Limb (tissue), 2 donors: ENCODE measurements around the gene PPM1K.
"Not testable (repeated sequence)": the region's sequence is repeated elsewhere in the genome, so short reads cannot be mapped to it uniquely, and the experiment has no call there.

Experiments
- DNase-seq, 2 donors: peaks; one replicate each; pipeline ENCODE4 v3.0.0-alpha.2; 2016; ENCODE audit errors: extremely low spot score in 2 of 2

PPM1K gene

DNA sequence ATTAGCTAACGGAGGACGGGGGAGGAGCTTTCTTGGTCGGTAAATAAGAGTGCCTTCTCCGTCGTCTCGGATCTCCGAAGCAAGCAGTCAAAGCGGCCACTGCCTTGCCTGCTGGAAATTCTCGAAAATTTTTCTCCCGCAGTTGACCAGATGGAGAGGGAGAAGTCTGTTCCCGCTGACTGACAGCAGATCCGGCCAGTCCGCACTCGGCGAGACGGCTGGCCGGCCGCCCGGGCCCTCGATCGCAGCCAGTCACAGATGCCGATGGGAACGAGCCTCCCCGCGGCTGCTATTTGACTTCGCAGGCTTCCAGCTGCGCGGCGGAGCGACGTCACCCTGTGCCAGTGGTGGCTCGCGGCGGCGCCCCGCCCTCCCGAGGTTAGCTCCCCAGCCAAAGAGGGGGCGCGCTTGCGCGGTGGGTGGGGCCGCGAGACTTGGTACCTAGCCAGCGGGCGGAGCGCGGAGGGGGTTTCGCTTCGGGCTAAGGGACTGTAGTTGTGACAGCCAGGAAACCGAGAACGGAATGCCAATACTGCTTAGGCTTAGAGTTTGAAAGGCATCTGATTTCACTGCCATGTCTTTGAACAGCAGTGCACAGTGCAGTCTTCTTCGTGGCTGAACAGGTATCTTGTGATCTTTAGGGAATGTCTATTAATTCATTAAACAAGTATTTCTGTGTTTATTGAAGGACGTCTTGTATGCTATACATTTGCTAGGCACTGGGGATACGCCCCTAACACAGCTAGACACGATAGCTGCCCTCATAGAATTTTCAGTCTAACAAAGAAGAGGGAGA is at the start of gene PPM1K:
Gene PPM1K, minus strand, starts transcription at position 123 of the 796 bp plus-strand sequence. CDS start 5,978 bp downstream, outside the sequence.
- DNase-seq: peak; percentile 99

DNA sequence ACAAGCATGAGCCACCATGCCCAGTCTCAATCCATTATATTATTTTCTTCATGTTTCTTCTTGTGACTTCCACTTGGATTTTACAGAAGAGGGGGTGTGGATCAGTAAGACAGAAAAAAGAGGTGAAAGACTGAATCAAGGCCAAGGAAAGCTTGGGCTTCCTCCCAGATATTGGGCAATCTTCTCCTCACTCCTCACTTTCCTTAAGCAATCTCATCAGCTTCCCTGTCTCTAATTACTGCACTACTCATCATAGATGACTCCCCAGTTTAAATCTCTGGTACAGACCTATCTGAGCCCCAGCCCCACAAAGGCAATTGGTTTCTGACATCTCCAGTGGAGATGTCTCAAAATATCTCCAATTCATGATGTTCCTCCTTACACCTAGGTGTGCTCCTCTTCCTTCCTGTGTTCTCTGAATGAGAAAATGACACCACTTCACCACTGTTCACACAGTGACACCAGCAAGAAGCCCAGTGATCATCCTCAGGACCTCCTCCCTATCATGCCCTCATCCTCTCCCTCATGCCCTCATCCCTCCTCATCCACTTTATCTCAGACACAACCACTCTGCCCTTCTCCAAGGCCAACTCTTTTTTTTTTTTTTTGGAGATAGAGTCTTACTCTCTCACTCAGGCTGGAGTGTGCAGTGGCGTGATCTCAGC is 49.5 kb upstream of the PPM1K start:
- DNase-seq: no peak

- no peak for DNase-seq
Measured at GRCh38 chr4:88327665-88328064, 43.3 kb upstream of the PPM1K start.

DNA sequence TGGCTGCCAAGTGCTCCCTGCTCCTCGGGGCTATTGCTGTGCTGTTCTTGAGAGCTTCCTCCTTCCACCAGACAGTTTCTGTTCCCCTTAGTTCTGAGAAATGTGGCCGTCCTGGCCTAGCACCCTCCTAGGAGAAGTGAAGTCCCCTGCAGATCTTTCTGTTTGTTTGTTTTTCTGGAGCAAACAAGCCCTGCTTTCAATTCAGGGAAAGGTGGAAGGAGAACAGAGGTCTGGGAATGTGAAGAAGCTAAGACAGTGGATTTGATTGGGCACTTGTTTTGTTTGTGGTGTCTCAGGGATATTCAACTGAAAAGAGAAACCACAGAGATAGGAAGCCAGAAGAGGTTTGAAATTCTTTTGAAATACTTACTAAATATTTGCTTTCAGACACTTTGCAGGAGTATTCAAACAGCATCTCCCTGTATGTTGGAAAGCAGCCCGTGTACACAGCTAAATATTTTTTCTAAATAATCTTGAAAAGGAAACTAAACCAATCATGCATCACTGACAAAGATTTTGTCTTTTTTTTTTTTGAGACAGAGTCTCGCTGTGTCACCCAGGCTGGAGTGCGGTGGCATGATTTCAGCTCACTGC is 36.5 kb upstream of the PPM1K start:
- no peak for DNase-seq

DNA sequence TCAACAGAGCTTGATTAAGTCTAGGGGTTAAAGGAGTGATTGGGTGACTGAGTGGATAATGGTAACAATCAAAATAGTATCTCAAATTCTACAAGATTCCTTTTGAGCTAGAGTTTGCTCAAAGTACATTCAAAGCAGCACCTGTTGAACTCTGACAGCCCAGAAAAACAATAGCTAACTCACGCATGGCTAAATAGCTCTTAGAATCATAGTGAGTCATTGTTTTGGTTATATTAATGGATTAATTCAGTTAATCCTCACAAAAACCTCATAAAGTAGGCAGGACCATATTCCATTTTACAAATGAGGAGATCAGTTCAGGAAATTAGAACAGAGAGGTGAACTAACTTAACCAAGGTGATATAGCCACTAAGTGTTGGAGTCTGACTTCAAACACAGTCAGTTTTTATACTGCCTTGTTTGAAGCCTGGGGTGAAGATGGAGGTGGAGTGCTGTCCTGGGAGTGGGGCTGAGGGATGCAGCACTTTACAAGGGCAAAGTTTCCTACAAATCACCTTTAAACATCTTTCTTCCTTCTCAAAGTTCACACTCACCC is 35.9 kb upstream of the PPM1K start:
- no peak for DNase-seq

DNA sequence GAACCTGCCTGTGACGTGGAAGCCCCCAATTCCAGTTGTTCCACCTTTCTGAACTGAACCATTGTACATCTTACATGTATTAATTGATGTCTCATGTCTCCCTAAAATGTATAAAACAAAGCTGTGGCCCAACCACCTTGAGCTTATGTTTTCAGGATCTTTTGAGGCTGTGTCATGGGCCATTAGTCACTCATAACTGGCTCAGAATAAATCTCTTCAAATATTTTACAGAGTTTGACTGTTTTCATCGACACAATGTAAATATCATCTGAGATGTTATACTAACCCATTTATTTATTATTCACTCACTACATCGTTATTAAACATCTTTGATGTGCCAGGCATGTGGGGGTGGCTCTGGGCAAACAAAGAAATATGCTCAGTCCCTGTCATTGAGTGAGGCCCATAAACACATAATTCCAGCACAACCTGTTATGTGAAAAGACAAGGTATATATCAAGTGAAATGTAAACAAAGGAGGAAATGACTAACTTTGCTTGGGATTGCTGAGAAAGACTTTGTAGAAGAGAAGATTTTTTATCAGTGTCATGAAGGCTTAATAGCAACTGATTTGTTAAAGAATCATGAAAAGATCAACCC is 34.5 kb upstream of the PPM1K start:
- DNase-seq: no peak

DNA sequence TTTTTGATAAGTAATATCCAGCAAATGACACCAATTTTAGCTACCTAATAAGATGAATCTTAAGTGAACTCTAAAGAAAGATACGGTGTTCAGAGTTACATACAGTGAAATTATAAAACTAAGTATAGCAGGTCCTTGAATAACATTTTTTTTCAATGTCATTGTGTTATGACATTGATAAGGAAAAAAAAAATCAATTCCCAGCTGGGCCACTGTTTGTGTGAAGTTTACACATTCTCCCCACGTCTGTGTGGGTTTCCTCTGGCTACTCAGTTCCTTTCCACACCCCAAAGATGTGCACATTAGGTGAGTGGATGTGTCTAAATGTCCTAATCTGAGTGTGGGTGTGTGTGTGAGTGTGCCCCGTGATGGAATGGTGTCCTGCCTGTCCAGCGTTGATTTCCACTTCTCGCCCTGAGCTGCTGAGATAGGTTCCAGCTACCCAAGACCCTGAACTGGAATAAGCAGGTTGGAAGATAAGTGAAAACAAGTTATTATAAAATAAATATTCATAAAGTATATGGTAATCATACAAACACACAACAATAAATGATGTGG is 31.2 kb upstream of the PPM1K start:
- no peak for DNase-seq

DNA sequence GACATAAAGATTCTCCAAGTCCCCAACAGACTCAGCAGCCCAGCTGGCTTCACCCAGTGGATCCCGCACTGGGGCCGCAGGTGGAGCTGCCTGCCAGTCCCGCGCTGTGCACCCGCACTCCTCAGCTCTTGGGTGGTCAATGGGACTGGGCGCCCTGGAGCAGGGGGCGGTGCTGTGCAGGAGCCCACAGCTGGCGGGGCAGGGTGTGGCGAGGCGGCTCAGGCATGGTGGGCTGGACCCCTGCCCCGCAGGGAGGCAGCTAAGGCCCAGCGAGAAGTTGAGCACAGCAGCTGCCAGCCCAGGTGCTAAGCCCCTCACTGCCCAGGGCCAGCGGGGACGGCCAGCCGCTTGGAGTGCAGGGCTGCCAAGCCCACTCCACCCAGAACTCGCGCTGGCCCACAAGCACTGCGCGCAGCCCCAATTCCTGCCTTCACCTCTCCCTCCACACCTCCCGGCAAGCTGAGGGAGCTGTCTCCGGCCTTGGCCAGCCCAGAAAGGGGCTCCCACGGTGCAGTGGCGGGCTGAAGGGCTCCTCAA is 28.8 kb upstream of the PPM1K start:
- not testable (repeated sequence) for DNase-seq

DNA sequence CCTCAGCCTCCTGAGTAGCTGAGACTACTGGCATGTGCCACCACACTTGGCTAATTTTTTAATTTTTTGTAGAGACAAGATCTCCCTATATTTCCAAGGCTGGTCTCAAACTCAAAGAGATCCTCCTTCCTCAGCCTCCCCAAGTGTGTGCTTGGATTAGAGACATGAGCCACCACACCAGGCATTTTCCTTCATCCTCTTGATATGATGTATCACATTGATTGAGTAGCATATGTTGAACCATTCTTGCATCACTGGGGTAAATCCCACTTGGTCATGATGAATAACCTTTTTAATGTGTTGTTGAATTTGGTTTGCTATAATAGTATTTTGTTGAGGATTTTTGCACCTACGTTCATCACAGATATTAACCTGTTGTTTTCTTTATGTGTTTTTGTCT is 24.2 kb upstream of the PPM1K start:
- DNase-seq: no peak

- no peak for DNase-seq
Measured at GRCh38 chr4:88297725-88298454, 13.5 kb upstream of the PPM1K start.

GRCh38 chr4:88297212-88297516 is 12.8 kb upstream of the PPM1K start:
- DNase-seq: no peak

DNA sequence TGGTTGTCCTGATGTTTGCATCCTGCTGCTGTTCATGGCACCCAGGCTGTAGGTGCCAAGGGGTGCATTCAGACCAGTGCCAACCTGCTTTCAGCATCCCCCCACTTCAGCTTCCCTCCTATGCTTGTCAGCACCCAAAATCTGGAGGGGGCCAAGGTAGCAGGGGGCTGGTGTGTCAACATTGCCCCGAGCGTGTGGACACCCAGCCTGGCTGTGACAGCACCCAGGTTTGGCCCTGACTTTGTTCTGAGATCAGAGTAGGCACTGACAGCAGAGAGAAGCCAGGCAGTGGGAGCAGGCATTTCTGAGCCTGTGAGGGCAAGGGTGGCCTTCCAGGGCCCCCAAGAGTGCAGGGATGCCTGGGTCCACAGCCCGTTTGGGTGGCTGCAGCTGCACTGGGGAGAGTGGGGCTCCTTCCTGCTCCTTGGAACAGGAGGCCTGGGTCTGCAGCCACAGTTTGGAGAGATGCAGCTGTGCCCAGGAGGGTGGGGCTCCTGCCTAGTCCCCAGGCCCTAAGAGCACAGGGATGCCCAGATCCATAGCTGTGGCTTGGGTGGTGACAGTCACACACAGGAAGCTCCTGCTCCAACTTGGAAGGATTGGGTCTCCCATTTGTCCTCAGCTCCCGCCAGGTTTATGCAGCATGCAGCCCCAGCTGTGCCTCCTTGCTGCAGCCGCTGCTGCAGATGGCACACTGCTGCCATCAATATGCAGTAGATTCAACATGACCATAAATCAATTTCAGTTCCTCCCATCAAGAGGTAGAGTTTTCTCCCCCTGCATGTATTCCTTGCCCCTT is 12.3 kb upstream of the PPM1K start:
- no peak for DNase-seq

GRCh38 chr4:88295656-88296055 is 11.3 kb upstream of the PPM1K start:
- DNase-seq: no peak

DNA sequence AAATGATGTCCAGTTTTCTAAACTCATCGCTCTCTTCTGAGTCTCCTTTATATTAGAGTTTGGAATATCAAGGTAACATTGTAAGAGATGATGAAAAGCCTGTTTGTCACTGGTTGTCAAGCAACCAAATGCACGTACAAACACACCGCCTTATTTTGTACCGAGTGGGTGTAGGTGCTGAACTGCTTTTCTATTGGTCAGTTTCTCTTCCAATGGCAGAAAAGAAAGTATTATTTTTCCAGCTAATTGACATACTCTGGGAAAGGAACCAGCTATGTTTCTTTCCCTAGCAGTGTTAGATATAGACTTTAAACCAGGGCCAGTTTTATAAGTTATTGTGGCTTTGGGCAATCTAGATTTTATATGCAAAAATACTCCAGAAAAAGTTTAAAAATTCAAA is 6.6 kb upstream of the PPM1K start:
- peak in 1 of 2 donors; percentile 27 for DNase-seq

- DNase-seq: no peak
Measured at GRCh38 chr4:88286897-88287296, 2.5 kb upstream of the PPM1K start.

DNA sequence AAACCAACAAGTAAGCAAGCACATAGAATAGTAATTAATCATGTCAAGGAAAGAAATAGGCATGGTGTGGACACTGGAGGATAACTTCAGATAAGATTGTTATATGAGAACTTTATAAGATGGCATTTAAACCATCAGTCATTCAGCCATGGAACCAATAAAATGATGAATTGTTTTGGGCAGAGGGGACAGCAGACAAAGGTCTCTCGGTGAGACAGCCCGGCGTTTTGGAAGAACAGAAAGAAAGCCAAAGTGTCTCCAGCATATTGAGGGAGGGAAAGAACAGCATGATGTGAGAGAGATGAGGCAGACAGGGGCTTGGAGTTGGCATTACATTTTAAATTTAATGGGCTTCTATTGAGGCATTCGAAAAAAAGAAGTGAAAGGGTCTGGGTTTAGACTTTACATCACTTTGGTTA is 883 bp upstream of the PPM1K start:
- DNase-seq: no peak

GRCh38 chr4:88283661-88284438 is 511 bp downstream of the PPM1K start:
- peak; percentile 32 to 86 for DNase-seq

- DNase-seq: no peak
Measured at GRCh38 chr4:88280228-88280795, 4.0 kb downstream of the PPM1K start.

DNA sequence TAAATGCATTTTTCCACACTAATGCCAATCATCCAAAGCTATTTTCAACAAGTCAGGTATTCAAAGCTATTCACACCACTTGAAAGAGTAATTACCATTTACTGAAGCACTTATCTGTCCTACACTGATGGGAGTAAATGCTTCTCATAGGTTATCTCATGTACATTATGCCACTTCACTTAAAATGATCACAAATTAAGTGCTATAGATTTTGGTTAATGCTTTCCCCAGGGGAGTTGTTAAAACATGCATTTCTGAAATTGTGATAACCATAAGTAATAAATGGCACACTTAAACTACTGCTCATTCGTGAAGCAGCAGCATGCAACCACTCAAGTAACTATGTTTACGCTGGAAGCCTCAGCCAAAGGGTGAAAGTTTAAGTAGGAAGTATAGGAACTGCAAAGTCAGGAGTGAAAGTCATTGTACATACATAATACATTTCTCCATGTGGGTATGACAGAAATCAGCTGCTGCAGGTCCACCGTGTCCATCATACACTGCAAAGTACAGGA is 6.6 kb downstream of the PPM1K start:
- DNase-seq: no peak
